Urothelium cell line (cell line): ENCODE data around the gene MYL5.
"Not testable (repeated sequence)": the region's sequence is repeated elsewhere in the genome, so short reads cannot be mapped to it uniquely, and the experiment has no call there.

Experiments used
- DNase-seq: peaks from one replicate; pipeline ENCODE4 v3.0.0; 2011; ENCODE audit warnings: low spot score, mixed read lengths
- FAIRE-seq: peaks from 2 replicates; lab custom pipeline; 2011; peaks lifted over from hg19 to GRCh38; lab: Jason Lieb, UNC

Gene MYL5

GRCh38 chr4:674172-675035, at the start of gene MYL5, which contains the start of gene ATP5ME:
MYL5 (plus strand) TSS chr4:674542; CDS start chr4:678027, 3,485 bp downstream.
ATP5ME (minus strand) TSS chr4:674276; CDS start chr4:674247, 29 bp downstream.
- DNase-seq (peak; percentile 97), FAIRE-seq (peak; percentile 93)

- no peak for DNase-seq
- FAIRE-seq = no peak
Observed at GRCh38 chr4:624705-625590, 49.4 kb upstream of the MYL5 start, which contains the start of gene PDE6B. PDE6B (plus strand) TSS chr4:625573; CDS start chr4:625627, 54 bp downstream.

GRCh38 chr4:625631-626161, 48.6 kb upstream of the MYL5 start:
- DNase-seq (no peak), FAIRE-seq (no peak)

GRCh38 chr4:626201-627091, 47.9 kb upstream of the MYL5 start:
- DNase-seq = no peak
- FAIRE-seq = no peak

GRCh38 chr4:627347-628125, 46.8 kb upstream of the MYL5 start:
- no peak for DNase-seq
- FAIRE-seq = no peak

GRCh38 chr4:628311-628741, 46.0 kb upstream of the MYL5 start:
- DNase-seq (no peak), FAIRE-seq (no peak)

GRCh38 chr4:628821-629635, 45.3 kb upstream of the MYL5 start:
- FAIRE-seq (no peak), DNase-seq (no peak)

- DNase-seq (no peak), FAIRE-seq (no peak)
Observed at GRCh38 chr4:629636-629914, 44.8 kb upstream of the MYL5 start.

GRCh38 chr4:629915-630641, 44.3 kb upstream of the MYL5 start:
- FAIRE-seq (no peak), DNase-seq (no peak)

- no peak for FAIRE-seq
- DNase-seq = no peak
Observed at GRCh38 chr4:630656-631055, 43.7 kb upstream of the MYL5 start.

- DNase-seq (no peak), FAIRE-seq (no peak)
Observed at GRCh38 chr4:632196-632790, 42.0 kb upstream of the MYL5 start.

- DNase-seq = no peak
- no peak for FAIRE-seq
Observed at GRCh38 chr4:632926-633325, 41.4 kb upstream of the MYL5 start.

- FAIRE-seq (no peak), DNase-seq (no peak)
Observed at GRCh38 chr4:633406-633805, 40.9 kb upstream of the MYL5 start.

- DNase-seq = no peak
Observed at GRCh38 chr4:633976-634598, 40.3 kb upstream of the MYL5 start.

GRCh38 chr4:634599-634985, 39.8 kb upstream of the MYL5 start:
- FAIRE-seq (no peak), DNase-seq (no peak)

More at GRCh38 chr4:633976-634598, 40.3 kb upstream of the MYL5 start:
- FAIRE-seq = no peak

GRCh38 chr4:635066-635835, 39.1 kb upstream of the MYL5 start:
- not testable (repeated sequence) for DNase-seq

More at GRCh38 chr4:635066-635835, 39.1 kb upstream of the MYL5 start:
- peak; percentile 89 for FAIRE-seq
